GM12872 (cell line): ENCODE measurements around the gene WDR45.

Source experiments
- TF ChIP-seq, protein P1 (sequence below): IDR thresholded peaks from 3 replicates; pipeline ENCODE4 v1.5.1; 2011; ENCODE audit warnings: low read depth, mild to moderate bottlenecking, low read length, moderate library complexity; ENCODE audit not compliant: insufficient read depth

Gene WDR45

DNA sequence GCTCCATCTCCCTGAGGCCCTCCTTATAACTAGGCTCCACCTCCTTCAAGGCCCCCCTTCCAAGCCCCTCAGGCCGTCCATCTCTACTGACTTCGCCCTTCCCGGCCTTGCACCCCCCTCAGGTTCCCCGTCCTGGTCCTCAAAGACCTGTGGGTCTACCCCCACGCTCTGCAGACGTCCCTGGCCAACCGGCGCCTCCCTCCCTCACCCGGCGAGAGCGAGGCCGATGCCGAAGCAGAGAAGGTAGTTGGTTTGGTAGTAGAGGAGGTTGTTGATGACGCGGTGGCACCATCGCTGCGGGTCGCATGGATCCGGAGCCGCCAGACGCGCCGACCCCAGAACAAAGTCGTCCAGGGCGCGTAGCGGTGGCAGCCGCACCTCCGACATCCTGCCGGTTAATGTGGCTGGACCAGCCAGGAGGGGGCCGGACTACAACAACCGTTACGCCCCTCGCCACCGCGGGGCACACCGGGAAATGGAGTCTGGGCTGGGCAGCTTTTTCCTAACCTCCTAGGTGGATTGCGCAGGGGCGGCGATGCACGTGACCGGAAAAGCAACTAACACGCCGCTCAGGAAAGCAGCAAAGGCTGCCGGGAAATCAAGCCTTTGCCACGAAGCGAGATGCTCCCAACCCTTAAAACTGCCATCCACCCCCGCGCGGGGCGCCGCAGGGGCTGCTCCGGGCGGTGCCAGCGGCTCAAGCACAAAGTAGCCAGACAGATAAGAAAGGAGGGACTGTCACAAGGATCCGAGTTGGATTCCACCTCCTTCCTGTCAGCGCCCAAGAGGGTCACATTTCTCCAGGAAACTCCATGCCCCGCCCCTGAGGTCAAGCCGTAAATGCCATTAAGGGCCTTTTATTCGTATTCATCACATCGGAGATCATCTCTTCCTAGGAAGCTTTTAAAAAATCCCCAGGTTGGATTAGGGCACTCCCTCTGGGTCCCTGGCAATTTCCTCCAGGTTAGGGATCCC is 5.8 kb downstream of the WDR45 start, which contains the start of gene PRAF2:
PRAF2 (minus strand) TSS at position 402 of the 975 bp plus-strand sequence; CDS start at position 387, 15 bp downstream.
- TF ChIP-seq, protein P1, sequence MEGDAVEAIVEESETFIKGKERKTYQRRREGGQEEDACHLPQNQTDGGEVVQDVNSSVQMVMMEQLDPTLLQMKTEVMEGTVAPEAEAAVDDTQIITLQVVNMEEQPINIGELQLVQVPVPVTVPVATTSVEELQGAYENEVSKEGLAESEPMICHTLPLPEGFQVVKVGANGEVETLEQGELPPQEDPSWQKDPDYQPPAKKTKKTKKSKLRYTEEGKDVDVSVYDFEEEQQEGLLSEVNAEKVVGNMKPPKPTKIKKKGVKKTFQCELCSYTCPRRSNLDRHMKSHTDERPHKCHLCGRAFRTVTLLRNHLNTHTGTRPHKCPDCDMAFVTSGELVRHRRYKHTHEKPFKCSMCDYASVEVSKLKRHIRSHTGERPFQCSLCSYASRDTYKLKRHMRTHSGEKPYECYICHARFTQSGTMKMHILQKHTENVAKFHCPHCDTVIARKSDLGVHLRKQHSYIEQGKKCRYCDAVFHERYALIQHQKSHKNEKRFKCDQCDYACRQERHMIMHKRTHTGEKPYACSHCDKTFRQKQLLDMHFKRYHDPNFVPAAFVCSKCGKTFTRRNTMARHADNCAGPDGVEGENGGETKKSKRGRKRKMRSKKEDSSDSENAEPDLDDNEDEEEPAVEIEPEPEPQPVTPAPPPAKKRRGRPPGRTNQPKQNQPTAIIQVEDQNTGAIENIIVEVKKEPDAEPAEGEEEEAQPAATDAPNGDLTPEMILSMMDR: no peak

DNA sequence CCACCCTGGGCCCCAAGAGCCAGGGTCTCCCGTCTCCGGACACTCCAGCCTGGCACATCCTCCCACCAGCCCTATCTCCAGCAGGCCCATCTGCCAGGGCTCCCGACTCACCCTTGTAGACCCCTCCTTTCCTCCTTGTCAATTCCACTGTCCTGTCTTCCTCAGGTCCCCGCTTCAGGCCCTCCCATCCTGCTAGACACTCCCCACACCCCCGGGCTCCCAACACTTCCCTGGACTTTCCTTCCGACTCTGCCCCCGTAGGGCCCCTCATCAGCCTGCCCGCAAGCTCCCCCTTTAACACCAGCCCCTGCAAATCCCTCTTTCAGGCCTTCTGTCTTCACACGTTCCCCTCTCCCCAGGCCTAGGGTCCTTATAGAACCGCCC is 7.0 kb downstream of the WDR45 start:
- TF ChIP-seq, protein P1: no peak

DNA sequence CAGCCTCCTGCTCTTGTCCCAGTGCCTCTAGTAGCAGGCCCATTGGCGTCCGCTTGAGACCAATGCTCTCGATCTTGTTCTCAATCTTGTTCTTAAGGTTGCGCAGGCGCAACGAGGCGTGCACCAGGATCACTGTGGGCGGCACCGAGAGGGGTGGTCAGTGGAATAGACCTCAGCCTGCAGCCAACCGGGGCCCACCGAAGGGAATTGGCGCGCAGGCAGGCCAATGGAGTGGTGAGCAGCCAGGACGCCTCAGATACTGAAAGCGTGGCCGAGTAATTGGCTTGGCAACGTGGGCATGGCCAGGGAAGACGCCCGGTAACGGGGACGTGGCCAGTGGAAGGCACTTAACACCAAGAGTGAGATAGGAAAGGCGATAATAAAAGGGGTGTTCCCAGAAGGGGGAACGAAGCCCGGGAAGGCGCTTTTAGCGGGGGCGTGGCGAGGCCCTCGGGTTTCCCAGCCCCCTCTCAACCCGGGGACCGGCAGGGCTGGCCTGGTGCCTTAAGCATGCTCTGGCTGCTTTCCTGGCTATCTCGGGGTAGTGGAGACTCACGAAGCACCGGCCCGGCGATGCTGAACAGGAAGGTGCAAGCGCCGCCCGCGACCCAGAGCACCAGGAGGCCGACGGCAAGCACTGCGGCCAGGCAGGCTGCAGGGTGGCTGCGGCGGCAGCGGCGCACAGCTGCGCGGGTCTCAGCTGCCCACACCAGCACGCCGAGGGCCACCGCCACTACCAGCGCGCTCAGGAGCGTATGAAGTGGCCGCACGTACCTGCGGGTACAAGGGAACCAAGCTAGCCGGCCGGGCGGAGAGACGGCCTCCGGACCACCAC is 7.6 kb downstream of the WDR45 start:
- TF ChIP-seq, protein P1: no peak

DNA sequence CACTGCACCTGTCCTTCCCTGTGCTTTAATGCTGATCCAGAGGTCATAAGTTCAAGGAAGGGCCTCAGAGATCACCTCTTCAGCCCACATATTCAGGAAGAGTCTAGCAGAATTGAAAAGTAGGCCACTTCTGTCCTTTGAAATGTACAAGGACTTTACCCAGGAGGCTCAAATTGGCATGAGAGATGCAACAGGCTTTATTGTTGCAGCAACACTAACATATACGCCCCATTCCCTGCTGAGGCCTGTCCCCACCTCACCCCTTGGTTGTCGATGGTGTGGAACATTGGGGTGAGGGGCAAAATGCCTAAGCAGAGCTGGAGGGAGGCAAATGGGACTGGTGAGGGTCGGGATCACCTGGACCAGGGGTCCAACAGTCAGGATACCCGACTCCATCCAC is 8.7 kb downstream of the WDR45 start:
- TF ChIP-seq, protein P1: no peak

DNA sequence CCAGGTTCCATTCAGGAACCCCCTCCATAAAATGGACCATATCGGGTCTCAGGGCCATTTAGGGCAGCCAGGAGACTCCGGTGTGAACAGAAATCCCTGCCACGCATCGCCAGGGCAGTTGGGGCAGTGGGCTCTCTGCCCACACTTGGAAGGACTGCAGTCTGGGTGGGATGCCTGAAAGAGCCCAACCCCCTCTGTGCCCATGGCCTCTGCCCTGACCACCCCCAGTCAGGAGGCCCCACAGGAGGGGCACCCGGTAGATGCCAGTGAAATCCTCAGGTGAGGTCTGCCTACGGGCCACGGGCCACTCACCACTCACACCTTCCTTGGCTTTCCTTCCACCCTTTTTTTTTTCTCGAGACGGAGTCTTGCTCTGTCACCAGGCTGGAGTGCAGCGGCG is 10.6 kb downstream of the WDR45 start:
- TF ChIP-seq, protein P1: no peak

DNA sequence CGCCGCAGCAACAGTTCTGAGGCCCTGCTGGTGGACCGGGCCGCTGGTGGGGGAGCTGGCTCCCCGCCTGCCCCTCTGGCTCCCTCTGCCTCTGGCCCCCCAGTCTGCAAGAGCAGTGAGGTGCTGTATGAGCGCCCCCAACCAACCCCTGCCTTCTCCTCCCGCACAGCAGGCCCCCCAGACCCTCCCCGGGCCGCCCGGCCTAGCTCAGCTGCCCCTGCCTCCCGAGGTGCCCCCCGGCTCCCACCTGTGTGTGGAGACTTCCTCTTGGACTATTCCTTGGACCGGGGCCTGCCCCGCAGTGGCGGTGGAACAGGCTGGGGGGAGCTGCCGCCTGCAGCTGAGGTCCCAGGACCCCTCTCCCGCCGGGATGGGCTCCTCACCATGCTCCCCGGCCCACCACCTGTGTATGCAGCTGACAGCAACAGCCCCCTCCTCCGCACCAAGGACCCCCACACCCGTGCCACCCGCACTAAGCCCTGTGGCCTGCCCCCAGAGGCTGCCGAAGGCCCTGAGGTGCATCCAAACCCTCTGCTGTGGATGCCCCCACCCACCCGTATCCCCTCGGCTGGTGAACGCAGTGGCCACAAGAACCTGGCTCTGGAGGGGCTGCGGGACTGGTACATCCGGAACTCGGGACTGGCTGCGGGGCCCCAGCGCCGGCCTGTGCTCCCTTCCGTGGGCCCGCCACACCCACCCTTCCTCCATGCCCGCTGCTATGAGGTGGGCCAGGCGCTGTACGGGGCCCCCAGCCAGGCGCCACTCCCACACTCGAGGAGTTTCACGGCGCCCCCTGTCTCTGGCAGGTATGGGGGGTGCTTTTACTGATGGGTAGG is 12.2 kb downstream of the WDR45 start:
- TF ChIP-seq, protein P1: no peak
